Measurements from ENCODE around the gene NOVA1. TPM values are rescaled to one million over a fixed set of nuclear protein-coding genes. Genes with fewer than 3 reads are reported as not detected.

The NOVA1 gene
- total RNA-seq, 4 donors from 2014 or later: 13.1 to 43.1 (median 20.4) TPM

DNA sequence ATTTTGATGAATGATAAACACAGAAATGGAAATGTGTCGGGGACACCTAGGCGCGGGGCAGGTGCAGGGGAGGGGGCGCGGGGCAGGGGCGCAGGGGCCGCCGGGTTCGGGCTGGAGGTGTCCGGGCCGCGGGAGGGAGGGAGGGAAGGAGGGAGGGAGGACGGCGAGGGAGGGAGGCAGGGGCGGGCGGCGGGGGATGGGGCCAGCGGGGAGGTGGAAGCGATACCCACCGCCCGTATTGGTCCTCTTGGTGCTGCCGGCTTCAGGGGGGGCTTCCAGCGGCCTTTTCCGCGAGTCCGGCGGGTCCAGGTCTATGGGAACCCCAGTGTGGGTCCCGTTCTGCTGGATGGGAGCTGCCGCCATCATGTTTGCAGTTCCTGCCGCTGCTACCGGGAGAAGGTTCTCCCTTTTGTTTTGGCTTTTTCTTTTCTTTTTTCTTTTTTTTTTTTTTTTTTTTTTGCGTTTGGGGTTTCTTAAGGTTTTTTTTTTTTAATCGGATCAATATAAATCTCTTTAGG is 703 bp downstream of the NOVA1 start:
- Histone ChIP-seq H3K9me3 (no peaks in the 10 kb centered on the region), H3K4me1 (no peaks in the 10 kb centered on the region), H3K36me3 (no peaks in the 10 kb centered on the region), H3K27ac (peak overlapping the region; percentile 96 to 98), H3K4me3 (peak overlapping the region; percentile 83 to 88), H3K27me3 (no peaks in the 10 kb centered on the region)
- no peak for TF ChIP-seq POLR2A (IDR thresholded peaks at IDR 0.05)
- TF ChIP-seq, protein P1, sequence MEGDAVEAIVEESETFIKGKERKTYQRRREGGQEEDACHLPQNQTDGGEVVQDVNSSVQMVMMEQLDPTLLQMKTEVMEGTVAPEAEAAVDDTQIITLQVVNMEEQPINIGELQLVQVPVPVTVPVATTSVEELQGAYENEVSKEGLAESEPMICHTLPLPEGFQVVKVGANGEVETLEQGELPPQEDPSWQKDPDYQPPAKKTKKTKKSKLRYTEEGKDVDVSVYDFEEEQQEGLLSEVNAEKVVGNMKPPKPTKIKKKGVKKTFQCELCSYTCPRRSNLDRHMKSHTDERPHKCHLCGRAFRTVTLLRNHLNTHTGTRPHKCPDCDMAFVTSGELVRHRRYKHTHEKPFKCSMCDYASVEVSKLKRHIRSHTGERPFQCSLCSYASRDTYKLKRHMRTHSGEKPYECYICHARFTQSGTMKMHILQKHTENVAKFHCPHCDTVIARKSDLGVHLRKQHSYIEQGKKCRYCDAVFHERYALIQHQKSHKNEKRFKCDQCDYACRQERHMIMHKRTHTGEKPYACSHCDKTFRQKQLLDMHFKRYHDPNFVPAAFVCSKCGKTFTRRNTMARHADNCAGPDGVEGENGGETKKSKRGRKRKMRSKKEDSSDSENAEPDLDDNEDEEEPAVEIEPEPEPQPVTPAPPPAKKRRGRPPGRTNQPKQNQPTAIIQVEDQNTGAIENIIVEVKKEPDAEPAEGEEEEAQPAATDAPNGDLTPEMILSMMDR (IDR thresholded peaks at IDR 0.05): no peak
- peak; percentile 31 to 37 for DNase-seq
- intact Hi-C loops (cut with DNase I; ENCODE audit: low total_unique reads): no loop called here

DNA sequence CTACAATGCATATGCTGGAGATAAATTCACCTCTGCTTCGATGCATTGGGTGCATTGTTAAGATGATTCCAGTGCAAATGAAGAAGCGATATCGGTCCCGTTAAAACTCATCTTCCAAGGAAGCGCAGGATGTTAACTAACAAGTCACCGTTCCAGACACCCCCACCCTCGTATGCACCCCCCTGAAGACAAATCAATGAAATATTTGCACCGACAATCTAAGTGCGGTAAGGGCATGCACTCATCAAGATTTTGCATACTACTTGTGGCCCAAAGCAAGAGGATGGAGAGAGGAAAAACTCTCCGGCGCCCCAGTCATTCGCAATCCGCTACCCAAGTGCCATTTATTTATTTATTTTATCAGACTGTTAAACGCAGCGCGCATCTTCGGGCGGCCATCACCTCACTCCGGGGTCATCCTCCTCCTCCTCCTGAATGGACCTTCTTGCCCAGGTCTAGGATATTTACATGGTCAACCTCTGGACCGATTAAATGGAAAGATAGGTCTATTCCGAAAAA is 1.2 kb downstream of the NOVA1 start:
- Histone ChIP-seq H3K4me3 (peak overlapping the region; percentile 83 to 88), H3K27ac (peak overlapping the region; percentile 96 to 98), H3K27me3 (no peaks in the 10 kb centered on the region), H3K9me3 (no peaks in the 10 kb centered on the region), H3K4me1 (no peaks in the 10 kb centered on the region), H3K36me3 (no peaks in the 10 kb centered on the region)
- intact Hi-C loops (cut with DNase I; ENCODE audit: low total_unique reads): no loop called here
- TF ChIP-seq, protein P1 (IDR thresholded peaks at IDR 0.05): no peak
- no peak for TF ChIP-seq POLR2A (IDR thresholded peaks at IDR 0.05)
- peak; percentile 26 to 28 for DNase-seq

DNA sequence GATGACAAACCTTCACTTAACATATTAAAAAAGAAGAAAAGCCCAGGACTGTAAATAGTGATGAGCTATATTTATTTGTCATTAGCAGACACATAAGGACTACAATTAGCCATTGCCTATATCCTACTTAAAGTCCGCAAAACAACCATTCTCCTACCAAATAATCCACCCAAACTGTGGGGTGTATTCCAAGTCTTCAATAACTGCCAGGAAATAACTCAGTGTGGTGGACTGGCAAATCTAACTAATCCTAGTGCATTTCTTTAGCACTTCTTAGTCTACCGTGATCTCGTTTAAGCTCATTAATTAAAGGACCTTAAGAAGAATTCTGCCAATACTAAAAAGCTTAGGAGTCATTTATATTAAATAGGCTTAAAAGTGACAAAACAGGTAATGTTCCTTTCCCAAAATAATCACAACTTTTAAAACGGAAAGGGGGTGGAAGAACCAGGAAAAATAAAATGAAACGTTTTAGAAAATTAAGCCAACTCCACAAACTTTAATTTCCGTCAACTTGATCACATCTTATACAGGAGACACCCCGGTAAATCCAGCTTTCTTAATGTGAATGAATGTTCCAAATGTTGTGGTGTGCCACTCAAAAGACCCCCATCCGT is 1.8 kb downstream of the NOVA1 start:
- Histone ChIP-seq H3K27ac (peak overlapping the region; percentile 96 to 98), H3K4me3 (peak overlapping the region; percentile 83 to 88)
- TF ChIP-seq POLR2A (IDR thresholded peaks at IDR 0.05): no peak
- TF ChIP-seq, protein P1 (IDR thresholded peaks at IDR 0.05): no peak

DNA sequence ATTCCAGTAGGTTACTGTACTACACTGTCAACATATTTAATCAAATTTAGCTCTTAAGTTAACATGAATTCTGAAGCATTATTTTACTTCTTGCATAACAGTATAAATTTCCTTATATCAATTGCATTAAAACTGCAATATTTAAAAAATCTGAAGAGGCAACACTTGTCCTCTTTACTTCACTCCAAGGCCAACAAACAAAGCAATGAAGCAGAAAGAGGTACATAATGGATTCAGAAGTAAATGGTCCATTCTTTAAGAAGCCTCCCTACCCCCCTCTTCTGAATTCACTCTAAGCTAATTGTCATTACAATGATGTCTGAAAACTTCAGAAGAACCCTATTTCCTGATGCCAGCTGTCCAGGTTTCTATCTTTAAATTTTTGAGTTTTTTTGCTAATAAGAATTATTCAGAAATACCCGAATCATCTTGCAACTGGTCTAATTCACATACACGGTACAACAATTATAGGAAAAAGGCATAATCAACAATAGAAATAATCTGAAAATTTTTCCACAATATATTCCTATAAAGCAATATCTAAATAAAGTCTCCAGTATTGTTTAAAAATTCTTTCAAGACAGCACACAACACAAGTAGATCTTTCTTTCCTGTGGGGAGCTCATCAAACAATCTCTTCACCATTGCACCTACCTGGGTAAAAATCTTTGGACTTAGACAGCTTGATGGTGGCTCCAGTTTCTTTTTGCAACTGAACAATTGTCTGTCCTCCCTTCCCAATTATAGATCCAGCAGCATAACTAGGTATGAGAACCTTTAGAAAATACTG is 2.9 kb downstream of the NOVA1 start:
- H3K27ac ChIP-seq: peak overlapping the region in 1 of 2 donors; percentile 96

More for the DNA sequence above, 1.8 kb downstream of the NOVA1 start:
- no peak for DNase-seq
- H3K27me3 ChIP-seq: no peaks in the 10 kb centered on the region
- no peaks in the 10 kb centered on the region for H3K36me3 ChIP-seq
- H3K9me3 ChIP-seq: no peaks in the 10 kb centered on the region
- H3K4me1 ChIP-seq: no peaks in the 10 kb centered on the region
- intact Hi-C loops (cut with DNase I; ENCODE audit: low total_unique reads): no loop called here

DNA sequence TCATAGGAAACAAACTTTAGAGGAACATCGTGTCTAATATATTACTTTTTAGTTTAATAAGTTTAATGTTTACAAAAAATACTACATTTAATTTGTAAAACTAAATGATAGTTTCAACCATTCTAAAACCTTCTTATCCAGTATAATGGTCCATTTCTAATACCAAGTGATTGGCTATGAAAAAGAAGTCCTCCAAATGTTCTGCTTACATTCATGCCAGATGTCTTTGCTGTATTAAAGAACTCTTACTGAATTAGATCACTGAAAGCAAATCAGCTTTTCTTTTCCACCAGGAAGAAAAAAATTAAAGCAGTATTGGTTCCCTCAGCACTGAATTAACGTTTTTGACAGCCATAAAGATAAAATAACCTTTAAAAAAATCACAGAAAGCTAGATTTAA is 3.7 kb downstream of the NOVA1 start:
- intact Hi-C loops (cut with DNase I; ENCODE audit: low total_unique reads): no loop called here
- Histone ChIP-seq H3K9me3 (no peaks in the 10 kb centered on the region), H3K27ac (no peak overlapping the region), H3K4me1 (no peaks in the 10 kb centered on the region), H3K36me3 (no peaks in the 10 kb centered on the region), H3K27me3 (no peaks in the 10 kb centered on the region), H3K4me3 (no peak overlapping the region)
- DNase-seq: no peak
- TF ChIP-seq, protein P1 (IDR thresholded peaks at IDR 0.05): no peak
- no peak for TF ChIP-seq POLR2A (IDR thresholded peaks at IDR 0.05)

More for the DNA sequence above, 2.9 kb downstream of the NOVA1 start:
- H3K4me3 ChIP-seq: no peak overlapping the region
- intact Hi-C loops (cut with DNase I; ENCODE audit: low total_unique reads): no loop called here
- no peak for TF ChIP-seq POLR2A (IDR thresholded peaks at IDR 0.05)
- no peaks in the 10 kb centered on the region for H3K36me3 ChIP-seq
- H3K9me3 ChIP-seq: no peaks in the 10 kb centered on the region
- H3K27me3 ChIP-seq: no peaks in the 10 kb centered on the region
- H3K4me1 ChIP-seq: no peaks in the 10 kb centered on the region
- no peak for DNase-seq
